Loucy (cell line): ENCODE results near the gene TAAR6.

Experiments
- CTCF ChIP-seq: fragments of 200-600 bp; sonication (generic); conservative IDR thresholded peaks from 2 replicates; pipeline ENCODE4 v1.5.1; 2014; ENCODE audit warnings: mild to moderate bottlenecking, antibody characterized with exemption, low read length
- EZH2phosphoT487 ChIP-seq: fragments of 200-600 bp; IDR thresholded peaks from 2 replicates; pipeline ENCODE4 v1.6.1; 2018; ENCODE audit warnings: antibody characterized with exemption, mild to moderate bottlenecking, moderate library complexity, borderline replicate concordance

GRCh38 chr6:132548746-132549463 lies 21.2 kb upstream of the TAAR6 start:
- TF ChIP-seq CTCF (no peak), EZH2phosphoT487 (no peak)
